ENCODE results near the gene IDH3G. TPM values are rescaled to one million over a fixed set of nuclear protein-coding genes. Genes with fewer than 3 reads are reported as not detected.

Gene IDH3G
- total and polyA plus RNA-seq, 2 donors (not counting 1 experiment from before 2014, with no cell fraction given) = 62.8 to 122 TPM

- H3K27ac ChIP-seq (ENCODE audit: low read length in 2 of 2) = no peak overlapping the region
- peaks cover 7 to 12% of the 10 kb centered on the region in 2 donors for H3K4me1 ChIP-seq (ENCODE audit: control insufficient read depth in 2 of 2, insufficient read depth in 2 of 2, low read length in 2 of 2)
- POLR2A ChIA-PET = no interaction called here
- H3K9ac ChIP-seq (ENCODE audit: low read length) = no peak overlapping the region
- intact Hi-C loops (cut with micrococcal nuclease) = no loop called here
- peaks cover 14% of the 10 kb centered on the region for H3K4me1 Mint-ChIP-seq
- H3K27ac Mint-ChIP-seq = no peak overlapping the region
- ATAC-seq (ENCODE audit: low read depth) = no peak
- no peak for TF ChIP-seq CTCF (IDR thresholded peaks at IDR 0.05)
- TF ChIP-seq EZH2 (IDR thresholded peaks at IDR 0.05; ENCODE audit: borderline replicate concordance, insufficient read depth, low read depth, low read length, poor library complexity, severe bottlenecking) = no peak
- peaks cover 24% of the 10 kb centered on the region for H3K79me2 ChIP-seq (ENCODE audit: control insufficient read depth, insufficient read depth, low read length)
- no peak overlapping the region for H3K4me2 ChIP-seq (replicated peaks; ENCODE audit: low read depth, low read length, poor library complexity, severe bottlenecking)
- H3K27me3 Mint-ChIP-seq = no peaks in the 10 kb centered on the region
- no peak for DNase-seq
- H3K27me3 ChIP-seq (replicated peaks in 1 of 4; ENCODE audit: control extremely low read depth in 1 of 4, control insufficient read depth in 3 of 4, insufficient read depth in 4 of 4, low read length in 3 of 4) = no peaks in the 10 kb centered on the region
- H3K9me3 ChIP-seq (ENCODE audit: control extremely low read depth in 1 of 3, control insufficient read depth in 2 of 3, insufficient read depth in 1 of 3, low read length in 2 of 3) = no peaks in the 10 kb centered on the region
- WGBS (ENCODE audit: insufficient coverage) = 90% methylated on average over 2 of the region's 5 CpGs
- H3K4me3 ChIP-seq (ENCODE audit: control extremely low read depth in 1 of 5, extremely low read depth in 1 of 5, insufficient read depth in 1 of 5, low read depth in 2 of 5, low read length in 4 of 5) = no peak overlapping the region
- H4K20me1 ChIP-seq (ENCODE audit: control insufficient read depth, insufficient read depth, low read length, poor library complexity, severe bottlenecking) = peaks cover 8% of the 10 kb centered on the region
- H3K4me3 Mint-ChIP-seq = no peak overlapping the region
- H2AFZ ChIP-seq (ENCODE audit: insufficient read depth, low read depth, low read length, poor library complexity, severe bottlenecking) = no peak overlapping the region
- CTCF ChIA-PET = no interaction called here
- H3K9me3 Mint-ChIP-seq (ENCODE audit: insufficient read depth) = no peaks in the 10 kb centered on the region
- peaks cover 0 to 15% of the 10 kb centered on the region in 2 experiments for H3K36me3 ChIP-seq (replicated peaks in 1 of 2; ENCODE audit: control extremely low read depth in 1 of 2, control insufficient read depth in 1 of 2, extremely low read depth in 1 of 2, insufficient read depth in 2 of 2, low read length in 1 of 2)
Measured at GRCh38 chrX:153799326-153799725, 5.2 kb upstream of the IDH3G start.

GRCh38 chrX:153797415-153798015, 3.3 kb upstream of the IDH3G start:
- Mint-ChIP-seq H3K27ac (no peak overlapping the region), H3K4me1 (peaks cover 26% of the 10 kb centered on the region), H3K4me3 (no peak overlapping the region), H3K9me3 (ENCODE audit: insufficient read depth) (no peaks in the 10 kb centered on the region), H3K27me3 (no peaks in the 10 kb centered on the region)
- H3K4me2 ChIP-seq (replicated peaks; ENCODE audit: low read depth, low read length, poor library complexity, severe bottlenecking) = no peak overlapping the region
- H3K9me3 ChIP-seq (ENCODE audit: control extremely low read depth in 1 of 3, control insufficient read depth in 2 of 3, insufficient read depth in 1 of 3, low read length in 2 of 3) = no peaks in the 10 kb centered on the region
- ChIA-PET CTCF (no interaction called here), POLR2A (no interaction called here)
- DNase-seq (no peak), ATAC-seq (ENCODE audit: low read depth) (no peak)
- peaks cover 16 to 22% of the 10 kb centered on the region in 2 donors for H3K4me1 ChIP-seq (ENCODE audit: control insufficient read depth in 2 of 2, insufficient read depth in 2 of 2, low read length in 2 of 2)
- no peak overlapping the region for H3K27ac ChIP-seq (ENCODE audit: low read length in 2 of 2)
- no peak overlapping the region for H2AFZ ChIP-seq (ENCODE audit: insufficient read depth, low read depth, low read length, poor library complexity, severe bottlenecking)
- no peak overlapping the region for H3K4me3 ChIP-seq (ENCODE audit: control extremely low read depth in 1 of 5, extremely low read depth in 1 of 5, insufficient read depth in 1 of 5, low read depth in 2 of 5, low read length in 4 of 5)
- TF ChIP-seq CTCF (IDR thresholded peaks at IDR 0.05) = no peak
- TF ChIP-seq EZH2 (IDR thresholded peaks at IDR 0.05; ENCODE audit: borderline replicate concordance, insufficient read depth, low read depth, low read length, poor library complexity, severe bottlenecking) = no peak
- peaks cover 0 to 15% of the 10 kb centered on the region in 2 experiments for H3K36me3 ChIP-seq (replicated peaks in 1 of 2; ENCODE audit: control extremely low read depth in 1 of 2, control insufficient read depth in 1 of 2, extremely low read depth in 1 of 2, insufficient read depth in 2 of 2, low read length in 1 of 2)
- no peak overlapping the region for H3K9ac ChIP-seq (ENCODE audit: low read length)
- H3K79me2 ChIP-seq (ENCODE audit: control insufficient read depth, insufficient read depth, low read length) = peaks cover 38% of the 10 kb centered on the region
- WGBS (ENCODE audit: insufficient coverage) = 100% methylated on average over 1 of the region's 15 CpGs
- no peaks in the 10 kb centered on the region for H3K27me3 ChIP-seq (replicated peaks in 1 of 4; ENCODE audit: control extremely low read depth in 1 of 4, control insufficient read depth in 3 of 4, insufficient read depth in 4 of 4, low read length in 3 of 4)
- H4K20me1 ChIP-seq (ENCODE audit: control insufficient read depth, insufficient read depth, low read length, poor library complexity, severe bottlenecking) = peaks cover 8% of the 10 kb centered on the region
- intact Hi-C loops (cut with micrococcal nuclease) = no loop called here
